GM12892 (cell line): ENCODE data around the gene SHISA7.
"Not testable (repeated sequence)": the region's sequence is repeated elsewhere in the genome, so short reads cannot be mapped to it uniquely, and the experiment has no call there.

Source experiments
- DNase-seq: peaks from one replicate; pipeline ENCODE4 v3.0.0; 2011; ENCODE audit not compliant: insufficient read length
- FAIRE-seq: peaks from 2 replicates; lab custom pipeline; 2011; peaks lifted over from hg19 to GRCh38; lab: Jason Lieb, UNC
- POLR2A ChIP-seq: IDR thresholded peaks from 2 replicates; pipeline ENCODE4 v1.6.1; 2011; ENCODE audit warnings: low read depth, low read length, control low read depth
- POLR2AphosphoS5 ChIP-seq: IDR thresholded peaks from 2 replicates; pipeline ENCODE4 v1.6.1; 2011; ENCODE audit warnings: low read depth, low read length, control low read depth
- TAF1 ChIP-seq: IDR thresholded peaks from 2 replicates; pipeline ENCODE4 v1.6.1; 2011; ENCODE audit warnings: low read depth, mild to moderate bottlenecking, control low read depth, low read length, borderline replicate concordance

SHISA7 gene

GRCh38 chr19:55435020-55435419, 8.1 kb downstream of the SHISA7 start:
- DNase-seq (no peak), FAIRE-seq (peak; percentile 89)
- TF ChIP-seq TAF1 (no peak), POLR2A (no peak), POLR2AphosphoS5 (no peak)

GRCh38 chr19:55434356-55434919, 8.7 kb downstream of the SHISA7 start:
- no peak for TF ChIP-seq TAF1
- no peak for TF ChIP-seq POLR2AphosphoS5
- TF ChIP-seq POLR2A = no peak
- FAIRE-seq (no peak), DNase-seq (no peak)

DNA sequence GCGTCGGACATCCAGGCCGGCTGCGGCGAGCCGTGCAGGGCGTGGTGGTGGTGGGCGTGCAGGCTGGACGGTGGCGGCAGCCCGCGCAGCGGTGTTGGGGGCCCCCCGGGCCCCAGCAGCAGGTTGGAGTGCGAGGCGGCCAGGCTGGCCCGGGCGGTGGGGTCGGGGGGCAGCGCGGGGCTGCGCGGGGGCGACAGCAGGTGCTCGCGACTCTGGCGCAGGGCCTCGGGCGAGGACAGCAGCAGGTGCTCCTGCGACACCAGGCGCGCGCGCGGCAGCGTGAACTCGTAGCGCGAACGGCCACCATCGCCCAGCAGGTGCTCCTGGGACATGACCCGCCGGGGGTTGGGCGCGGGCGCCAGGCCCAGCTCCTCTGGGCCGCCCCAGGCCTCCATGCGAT, 9.8 kb downstream of the SHISA7 start:
- TF ChIP-seq TAF1 (no peak), POLR2A (no peak), POLR2AphosphoS5 (no peak)
- DNase-seq (no peak), FAIRE-seq (no peak)

DNA sequence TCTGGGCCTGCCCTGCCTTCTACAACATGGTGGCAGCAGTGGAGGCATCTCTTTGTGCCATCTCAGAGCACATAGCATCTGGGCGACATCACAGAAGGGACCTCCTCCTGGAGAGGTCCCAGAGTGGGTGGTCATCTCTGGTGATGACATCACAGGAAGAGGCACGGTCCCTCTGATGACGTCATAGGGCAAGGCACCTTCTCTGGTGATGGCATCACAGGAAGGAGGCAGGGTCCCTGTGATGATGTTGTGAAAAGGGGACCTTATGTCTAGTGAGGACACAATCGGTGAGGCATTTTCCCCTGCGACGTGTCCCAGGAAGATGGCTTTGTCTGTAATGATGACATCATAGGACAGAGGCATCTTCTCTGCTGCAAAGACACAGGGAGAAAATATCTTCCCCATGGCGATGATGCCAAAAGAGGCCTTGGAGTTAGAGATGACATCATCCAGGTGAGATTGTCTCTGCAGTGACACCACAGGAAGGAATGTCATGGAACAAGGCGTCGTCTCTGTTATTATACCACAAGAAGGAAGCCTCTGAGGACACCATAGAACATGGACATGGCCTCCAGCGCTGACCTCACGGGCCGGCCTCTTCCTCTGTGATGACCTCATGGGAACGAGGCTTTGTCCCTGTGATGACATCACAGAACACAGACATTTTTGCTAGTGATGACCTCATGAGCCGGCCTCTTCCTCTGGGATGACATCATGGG, 10.7 kb downstream of the SHISA7 start:
- no peak for DNase-seq
- no peak for FAIRE-seq
- no peak for TF ChIP-seq POLR2A
- no peak for TF ChIP-seq TAF1
- no peak for TF ChIP-seq POLR2AphosphoS5

DNA sequence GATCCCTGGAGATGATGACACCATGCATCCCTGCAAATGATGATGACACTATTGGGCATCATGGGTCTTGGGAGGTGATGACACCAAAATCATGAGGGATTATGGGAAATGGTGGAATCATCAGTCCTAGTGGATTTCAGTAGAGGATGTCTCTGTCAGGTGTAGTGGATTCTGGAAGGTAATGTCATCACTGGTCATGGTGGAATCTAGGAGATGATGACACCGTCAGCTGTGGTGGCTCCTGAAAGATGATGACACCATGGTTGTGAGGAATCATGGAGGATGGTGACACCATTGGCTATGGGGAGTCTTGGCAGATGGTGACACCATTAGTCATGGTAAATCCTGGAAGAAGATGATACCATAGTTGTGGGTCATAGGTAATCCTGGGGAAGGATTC, 11.9 kb downstream of the SHISA7 start:
- no peak for TF ChIP-seq POLR2A
- TF ChIP-seq POLR2AphosphoS5 = no peak
- TF ChIP-seq TAF1 = no peak
- FAIRE-seq (no peak), DNase-seq (no peak)

DNA sequence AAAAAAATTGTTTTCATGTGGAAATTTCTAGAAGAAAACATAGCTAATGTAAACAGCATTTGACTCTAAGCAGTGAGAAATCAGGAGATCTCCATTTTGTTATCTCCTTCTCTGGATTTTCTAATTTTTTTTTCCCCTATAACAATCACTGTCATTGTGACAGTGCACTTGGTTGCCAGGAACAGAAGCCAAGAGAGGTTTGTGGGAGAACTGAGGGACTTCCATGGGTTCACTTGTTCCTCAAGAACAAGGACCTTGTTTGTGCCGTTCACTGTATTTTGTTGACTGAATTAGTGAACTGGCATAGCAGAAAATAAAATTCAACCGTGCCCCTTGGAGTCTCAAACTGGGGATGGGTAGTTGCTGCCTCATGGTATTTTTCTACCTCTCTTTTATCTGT, 17.1 kb downstream of the SHISA7 start:
- DNase-seq (no peak), FAIRE-seq (no peak)
- TF ChIP-seq POLR2A = no peak
- TF ChIP-seq TAF1 = no peak
- no peak for TF ChIP-seq POLR2AphosphoS5

GRCh38 chr19:55424518-55424917, 18.6 kb downstream of the SHISA7 start:
- DNase-seq (no peak), FAIRE-seq (no peak)
- no peak for TF ChIP-seq POLR2AphosphoS5
- no peak for TF ChIP-seq POLR2A
- no peak for TF ChIP-seq TAF1

DNA sequence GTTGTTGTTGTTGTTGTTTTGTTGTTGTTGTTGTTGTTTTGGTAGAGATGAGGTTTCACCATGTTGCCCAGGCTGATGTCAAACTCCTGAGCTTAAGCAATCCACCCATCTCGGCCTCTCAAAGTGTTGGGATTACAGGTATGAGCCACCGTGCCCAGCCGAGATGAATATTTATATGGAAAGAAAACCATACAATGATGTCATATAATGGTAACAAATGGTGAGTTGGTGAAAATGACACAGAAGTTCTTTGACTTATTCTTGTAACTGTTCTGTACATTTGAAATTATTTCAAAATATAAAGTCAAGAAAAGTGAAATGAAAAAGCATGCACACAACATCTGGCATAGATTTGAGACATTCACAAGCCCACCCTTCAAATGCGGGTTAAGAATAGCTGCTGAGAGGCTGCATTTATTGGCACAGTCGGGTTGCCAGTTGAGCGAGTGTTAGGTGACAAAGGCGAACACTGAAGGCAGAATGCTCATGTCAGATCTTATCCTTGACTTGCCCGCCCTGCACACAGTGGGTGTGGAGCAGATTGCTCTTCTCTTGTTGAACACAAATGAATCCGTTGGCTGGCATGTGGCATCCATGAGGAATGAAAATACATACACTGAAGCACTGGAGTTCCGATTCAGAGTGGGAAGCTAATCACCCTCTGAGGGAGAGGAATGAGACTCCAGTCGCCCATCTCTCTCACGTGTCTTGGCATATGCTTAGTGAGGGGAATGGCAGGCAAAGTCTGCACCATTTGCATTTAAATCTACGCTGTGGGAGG, 19.7 kb downstream of the SHISA7 start:
- no peak for FAIRE-seq
- no peak for DNase-seq
- no peak for TF ChIP-seq POLR2AphosphoS5
- no peak for TF ChIP-seq POLR2A

DNA sequence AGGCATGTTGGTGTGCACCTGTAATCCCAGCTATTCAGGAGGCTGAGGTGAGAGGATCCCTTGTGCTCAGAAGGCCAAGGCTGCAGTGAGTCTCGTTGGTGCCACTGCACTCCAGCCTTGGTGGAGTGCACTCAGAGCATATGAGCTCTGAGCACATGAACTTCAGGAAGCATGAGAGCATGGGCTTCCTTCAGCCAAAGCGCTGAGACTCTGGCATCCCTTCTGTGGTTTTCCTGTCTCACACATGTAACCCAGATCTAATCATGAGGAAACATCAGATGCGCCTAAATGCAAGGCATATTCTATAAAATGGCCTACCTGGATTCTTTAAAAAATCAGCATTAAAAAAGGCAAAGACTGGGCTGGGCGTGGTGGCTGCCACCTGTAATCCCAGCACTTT, 21.8 kb downstream of the SHISA7 start:
- DNase-seq, FAIRE-seq: not testable (repeated sequence)

- DNase-seq (no peak), FAIRE-seq (no peak)
- no peak for TF ChIP-seq POLR2AphosphoS5
- TF ChIP-seq TAF1 = no peak
- no peak for TF ChIP-seq POLR2A
Measured at GRCh38 chr19:55419624-55420236, 23.4 kb downstream of the SHISA7 start.

GRCh38 chr19:55419103-55419502, 24.0 kb downstream of the SHISA7 start:
- DNase-seq (no peak), FAIRE-seq (no peak)
- TF ChIP-seq POLR2AphosphoS5 = no peak
- no peak for TF ChIP-seq POLR2A
- TF ChIP-seq TAF1 = no peak

DNA sequence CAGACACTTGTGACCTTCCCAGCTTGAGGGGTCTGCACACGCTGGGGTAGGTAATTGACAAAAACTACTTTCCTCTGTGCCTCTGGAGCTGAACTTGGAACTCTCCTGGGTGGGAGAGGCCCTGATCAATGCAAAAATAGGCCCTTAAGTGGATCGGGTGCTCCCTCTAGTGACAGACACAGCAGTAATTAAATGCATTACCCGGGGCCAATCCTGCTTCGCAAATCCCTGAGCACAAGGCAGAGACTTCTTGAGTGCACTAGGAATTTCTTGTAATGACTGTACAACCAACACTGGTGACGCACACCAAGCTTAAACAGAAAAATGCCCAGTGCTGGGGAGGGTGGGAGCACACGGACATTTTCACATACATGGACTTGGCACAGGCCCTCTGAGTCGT, 24.9 kb downstream of the SHISA7 start:
- FAIRE-seq = peak; percentile 33
- TF ChIP-seq POLR2AphosphoS5 = no peak
- no peak for TF ChIP-seq POLR2A
- TF ChIP-seq TAF1 = no peak

More for the DNA sequence above, 24.9 kb downstream of the SHISA7 start:
- DNase-seq = no peak
